GM23338 (cell line): ENCODE results near the gene PCDH1. TPM values are rescaled to one million over a fixed set of nuclear protein-coding genes. Genes with fewer than 3 reads are reported as not detected.
"Not testable (repeated sequence)": the region's sequence is repeated elsewhere in the genome, so short reads cannot be mapped to it uniquely, and the experiment has no call there.

Source experiments
- ATAC-seq: fragments of 200-7000 bp; cut with Tn5 transposase; 3 replicates; pipeline ENCODE4 v1.9.1; 2020
- DNase-seq: peaks from one replicate; pipeline ENCODE4 v3.0.0-alpha.2; 2015; ENCODE audit warnings: low spot score
- H2AFZ ChIP-seq: fragments of 200-600 bp; sonication (generic); 2 replicates; pipeline ENCODE4 v1.8.0; 2016; ENCODE audit warnings: antibody characterized with exemption, mild to moderate bottlenecking, moderate library complexity
- H3F3A ChIP-seq: fragments of 200-600 bp; sonication (generic); replicated peaks from 2 replicates; pipeline ENCODE4 v1.8.0; 2017; ENCODE audit warnings: antibody characterized with exemption, mixed run types, low read depth
- H3K27ac ChIP-seq: fragments of 200-600 bp; sonication (generic); 2 replicates; pipeline ENCODE4 v1.6.1; 2016; ENCODE audit warnings: low read depth
- H3K27me3 ChIP-seq: fragments of 200-600 bp; sonication (generic); 2 replicates; pipeline ENCODE4 v1.8.0; 2016; ENCODE audit warnings: mild to moderate bottlenecking, mixed run types, moderate library complexity; ENCODE audit not compliant: insufficient read depth
- H3K36me3 ChIP-seq: fragments of 200-600 bp; sonication (generic); 2 replicates; pipeline ENCODE4 v1.8.0; 2016; ENCODE audit warnings: mild to moderate bottlenecking; ENCODE audit not compliant: insufficient read depth
- H3K4me1 ChIP-seq: fragments of 200-600 bp; sonication (generic); 2 replicates; pipeline ENCODE4 v1.8.0; 2016; ENCODE audit warnings: mild to moderate bottlenecking, moderate library complexity; ENCODE audit not compliant: insufficient read depth
- H3K4me2 ChIP-seq: fragments of 200-600 bp; sonication (generic); 2 replicates; pipeline ENCODE4 v1.7.1; 2017; ENCODE audit warnings: mixed run types
- H3K4me3 ChIP-seq: fragments of 200-600 bp; sonication (generic); 2 replicates; pipeline ENCODE4 v1.6.1; 2016; ENCODE audit warnings: mixed run types
- H3K79me2 ChIP-seq: fragments of 200-600 bp; sonication (generic); replicated peaks from 2 replicates; pipeline ENCODE4 v1.8.0; 2017; ENCODE audit warnings: mild to moderate bottlenecking; ENCODE audit not compliant: insufficient read depth
- H3K9me2 ChIP-seq: fragments of 200-600 bp; sonication (generic); 2 replicates; pipeline ENCODE4 v1.8.0; 2017; ENCODE audit not compliant: insufficient read depth
- H4K20me1 ChIP-seq: fragments of 200-600 bp; sonication (generic); replicated peaks from 2 replicates; pipeline ENCODE4 v1.8.0; 2017; ENCODE audit warnings: mild to moderate bottlenecking; ENCODE audit not compliant: insufficient read depth
- H3K27ac Mint-ChIP-seq: 2 replicates; pipeline ENCODE4 v1.8.0; 2020; ENCODE audit warnings: inconsistent platforms, mild to moderate bottlenecking, moderate library complexity, mixed read lengths
- H3K27me3 Mint-ChIP-seq: 3 replicates; pipeline ENCODE4 v1.8.0; 2022; ENCODE audit warnings: low read depth, mild to moderate bottlenecking, moderate library complexity, mixed read lengths, inconsistent platforms; ENCODE audit not compliant: insufficient read depth, poor library complexity
- H3K36me3 Mint-ChIP-seq: 3 replicates; pipeline ENCODE4 v1.8.0; 2021; ENCODE audit warnings: low read depth, mild to moderate bottlenecking, inconsistent platforms, moderate library complexity, mixed read lengths
- H3K4me1 Mint-ChIP-seq: 3 replicates; pipeline ENCODE4 v1.8.0; 2020; ENCODE audit warnings: mild to moderate bottlenecking, inconsistent platforms, mixed read lengths
- H3K4me3 Mint-ChIP-seq: 3 replicates; pipeline ENCODE4 v1.8.0; 2021; ENCODE audit warnings: moderate library complexity, mild to moderate bottlenecking, inconsistent platforms, mixed read lengths
- H3K9me3 Mint-ChIP-seq: 3 replicates; pipeline ENCODE4 v1.8.0; 2020; ENCODE audit warnings: moderate library complexity, mild to moderate bottlenecking, inconsistent platforms, mixed read lengths
- CREB1 ChIP-seq: fragments of 250-450 bp; sonication (Bioruptor Pico); IDR thresholded peaks from 2 replicates; pipeline ENCODE4 v1.5.0; 2020; ENCODE audit warnings: low read depth, mild to moderate bottlenecking, moderate library complexity
- CTCF ChIP-seq, 2 experiments: fragments of 200-600 bp in 1 of 2; sonication (generic) in 1 of 2; conservative IDR thresholded peaks; 2 replicates each; pipeline versions ENCODE4 v1.5.1 to v1.6.1; 2016 to 2017; ENCODE audit warnings: antibody characterized with exemption in 2 of 2, low read depth in 2 of 2, mild to moderate bottlenecking in 2 of 2, moderate library complexity in 1 of 2
- EZH2 ChIP-seq: fragments of 200-600 bp; sonication (generic); IDR thresholded peaks from one replicate; pipeline ENCODE4 v1.8.0; 2017; ENCODE audit warnings: antibody characterized with exemption, mild to moderate bottlenecking, low read depth; ENCODE audit not compliant: unreplicated experiment
- EZH2phosphoT487 ChIP-seq: fragments of 200-600 bp; sonication (generic); IDR thresholded peaks from one replicate; pipeline ENCODE4 v1.8.1; 2018; ENCODE audit warnings: antibody characterized with exemption; ENCODE audit not compliant: unreplicated experiment
- POLR2AphosphoS5 ChIP-seq: IDR thresholded peaks from 2 replicates; pipeline ENCODE4 v1.6.1; 2016; ENCODE audit warnings: antibody characterized with exemption, low read depth
- ZNF114 ChIP-seq: fragments of 250-450 bp; sonication (Bioruptor Pico); IDR thresholded peaks from 2 replicates; pipeline ENCODE4 v1.5.0; 2020; ENCODE audit warnings: mild to moderate bottlenecking, moderate library complexity
- polyA plus RNA-seq: library from polyadenylated mRNA; unstranded; fragments of >200 nt; fragmentation: Nextera tagmentation; extraction: Ambion mirVana; gene quantifications from 2 replicates; pipeline ENCODE4 v1.2.1, GENCODE V29; 2016
- total RNA-seq: library from RNA; depleted of rRNA; stranded (reverse); fragments of >200 nt; shearing (Covaris generic); gene quantifications from 2 replicates; pipeline ENCODE4 v1.2.3, GENCODE V29; 2014
- TF ChIP-seq, protein P1 (sequence below): fragments of 250-450 bp; sonication (Bioruptor Pico); IDR thresholded peaks from 2 replicates; pipeline ENCODE4 v1.5.0; 2020; ENCODE audit warnings: mild to moderate bottlenecking, moderate library complexity

PCDH1 gene
- total and polyA plus RNA-seq, 2 experiments from 2014 or later: 26.2 to 183 TPM

GRCh38 chr5:141821430-141821925, 56.7 kb downstream of the PCDH1 start:
- Histone ChIP-seq H4K20me1 (no peaks in the 10 kb centered on the region), H3K4me1 (peaks cover 60% of the 10 kb centered on the region), H3F3A (peaks cover 21% of the 10 kb centered on the region), H3K4me3 (no peak overlapping the region), H3K79me2 (no peaks in the 10 kb centered on the region), H3K9me2 (no peaks in the 10 kb centered on the region), H3K27me3 (no peaks in the 10 kb centered on the region), H2AFZ (no peak overlapping the region), H3K27ac (peak overlapping the region; percentile 86), H3K36me3 (no peaks in the 10 kb centered on the region), H3K4me2 (peak overlapping the region; percentile 33; the same call in 1 of the 2 replicates)
- DNase-seq (peak; percentile 92), ATAC-seq (peak; percentile 34)
- Mint-ChIP-seq H3K9me3 (peaks cover 6% of the 10 kb centered on the region; the same call in 1 of the 3 replicates), H3K4me3 (no peak overlapping the region), H3K36me3 (peaks cover 3% of the 10 kb centered on the region; the same call in 1 of the 3 replicates), H3K27ac (peak overlapping the region; percentile 99), H3K4me1 (peaks cover 69% of the 10 kb centered on the region), H3K27me3 (peaks cover 20% of the 10 kb centered on the region)
- TF ChIP-seq ZNF114: no peak
- no peak for TF ChIP-seq EZH2
- TF ChIP-seq CTCF (conservative IDR thresholded peaks at IDR 0.05; ENCODE audit: low read depth in 2 of 2): no peak
- peak; percentile 61; the same call in 1 of the 2 replicates for TF ChIP-seq POLR2AphosphoS5
- TF ChIP-seq EZH2phosphoT487: no peak
- TF ChIP-seq, protein P1, sequence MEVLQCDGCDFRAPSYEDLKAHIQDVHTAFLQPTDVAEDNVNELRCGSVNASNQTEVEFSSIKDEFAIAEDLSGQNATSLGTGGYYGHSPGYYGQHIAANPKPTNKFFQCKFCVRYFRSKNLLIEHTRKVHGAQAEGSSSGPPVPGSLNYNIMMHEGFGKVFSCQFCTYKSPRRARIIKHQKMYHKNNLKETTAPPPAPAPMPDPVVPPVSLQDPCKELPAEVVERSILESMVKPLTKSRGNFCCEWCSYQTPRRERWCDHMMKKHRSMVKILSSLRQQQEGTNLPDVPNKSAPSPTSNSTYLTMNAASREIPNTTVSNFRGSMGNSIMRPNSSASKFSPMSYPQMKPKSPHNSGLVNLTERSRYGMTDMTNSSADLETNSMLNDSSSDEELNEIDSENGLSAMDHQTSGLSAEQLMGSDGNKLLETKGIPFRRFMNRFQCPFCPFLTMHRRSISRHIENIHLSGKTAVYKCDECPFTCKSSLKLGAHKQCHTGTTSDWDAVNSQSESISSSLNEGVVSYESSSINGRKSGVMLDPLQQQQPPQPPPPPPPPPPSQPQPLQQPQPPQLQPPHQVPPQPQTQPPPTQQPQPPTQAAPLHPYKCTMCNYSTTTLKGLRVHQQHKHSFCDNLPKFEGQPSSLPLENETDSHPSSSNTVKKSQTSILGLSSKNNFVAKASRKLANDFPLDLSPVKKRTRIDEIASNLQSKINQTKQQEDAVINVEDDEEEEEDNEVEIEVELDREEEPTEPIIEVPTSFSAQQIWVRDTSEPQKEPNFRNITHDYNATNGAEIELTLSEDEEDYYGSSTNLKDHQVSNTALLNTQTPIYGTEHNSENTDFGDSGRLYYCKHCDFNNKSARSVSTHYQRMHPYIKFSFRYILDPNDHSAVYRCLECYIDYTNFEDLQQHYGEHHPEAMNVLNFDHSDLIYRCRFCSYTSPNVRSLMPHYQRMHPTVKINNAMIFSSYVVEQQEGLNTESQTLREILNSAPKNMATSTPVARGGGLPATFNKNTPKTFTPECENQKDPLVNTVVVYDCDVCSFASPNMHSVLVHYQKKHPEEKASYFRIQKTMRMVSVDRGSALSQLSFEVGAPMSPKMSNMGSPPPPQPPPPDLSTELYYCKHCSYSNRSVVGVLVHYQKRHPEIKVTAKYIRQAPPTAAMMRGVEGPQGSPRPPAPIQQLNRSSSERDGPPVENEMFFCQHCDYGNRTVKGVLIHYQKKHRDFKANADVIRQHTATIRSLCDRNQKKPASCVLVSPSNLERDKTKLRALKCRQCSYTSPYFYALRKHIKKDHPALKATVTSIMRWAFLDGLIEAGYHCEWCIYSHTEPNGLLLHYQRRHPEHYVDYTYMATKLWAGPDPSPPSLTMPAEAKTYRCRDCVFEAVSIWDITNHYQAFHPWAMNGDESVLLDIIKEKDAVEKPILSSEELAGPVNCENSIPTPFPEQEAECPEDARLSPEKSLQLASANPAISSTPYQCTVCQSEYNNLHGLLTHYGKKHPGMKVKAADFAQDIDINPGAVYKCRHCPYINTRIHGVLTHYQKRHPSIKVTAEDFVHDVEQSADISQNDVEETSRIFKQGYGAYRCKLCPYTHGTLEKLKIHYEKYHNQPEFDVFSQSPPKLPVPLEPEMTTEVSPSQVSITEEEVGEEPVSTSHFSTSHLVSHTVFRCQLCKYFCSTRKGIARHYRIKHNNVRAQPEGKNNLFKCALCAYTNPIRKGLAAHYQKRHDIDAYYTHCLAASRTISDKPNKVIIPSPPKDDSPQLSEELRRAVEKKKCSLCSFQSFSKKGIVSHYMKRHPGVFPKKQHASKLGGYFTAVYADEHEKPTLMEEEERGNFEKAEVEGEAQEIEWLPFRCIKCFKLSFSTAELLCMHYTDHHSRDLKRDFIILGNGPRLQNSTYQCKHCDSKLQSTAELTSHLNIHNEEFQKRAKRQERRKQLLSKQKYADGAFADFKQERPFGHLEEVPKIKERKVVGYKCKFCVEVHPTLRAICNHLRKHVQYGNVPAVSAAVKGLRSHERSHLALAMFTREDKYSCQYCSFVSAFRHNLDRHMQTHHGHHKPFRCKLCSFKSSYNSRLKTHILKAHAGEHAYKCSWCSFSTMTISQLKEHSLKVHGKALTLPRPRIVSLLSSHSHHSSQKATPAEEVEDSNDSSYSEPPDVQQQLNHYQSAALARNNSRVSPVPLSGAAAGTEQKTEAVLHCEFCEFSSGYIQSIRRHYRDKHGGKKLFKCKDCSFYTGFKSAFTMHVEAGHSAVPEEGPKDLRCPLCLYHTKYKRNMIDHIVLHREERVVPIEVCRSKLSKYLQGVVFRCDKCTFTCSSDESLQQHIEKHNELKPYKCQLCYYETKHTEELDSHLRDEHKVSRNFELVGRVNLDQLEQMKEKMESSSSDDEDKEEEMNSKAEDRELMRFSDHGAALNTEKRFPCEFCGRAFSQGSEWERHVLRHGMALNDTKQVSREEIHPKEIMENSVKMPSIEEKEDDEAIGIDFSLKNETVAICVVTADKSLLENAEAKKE (CRISPR knock-in tag): no peak
- peak; percentile 65; the same call in 1 of the 2 replicates for TF ChIP-seq CREB1

GRCh38 chr5:141820686-141821085, 57.5 kb downstream of the PCDH1 start:
- not testable (repeated sequence) for H3K79me2 ChIP-seq, ATAC-seq, H3K9me3 Mint-ChIP-seq, H3K27me3 ChIP-seq, H3K4me2 ChIP-seq, H4K20me1 ChIP-seq, H2AFZ ChIP-seq, H3K4me3 ChIP-seq, H3K36me3 Mint-ChIP-seq, H3K9me2 ChIP-seq, DNase-seq, H3K36me3 ChIP-seq, H3K4me3 Mint-ChIP-seq
- H3K4me1 ChIP-seq: peaks cover 59% of the 10 kb centered on the region
- peak overlapping the region; percentile 69; the same call in 1 of the 2 replicates for H3K27ac ChIP-seq
- peak overlapping the region; percentile 99; the same call in 1 of the 2 replicates for H3K27ac Mint-ChIP-seq
- peaks cover 20% of the 10 kb centered on the region for H3K27me3 Mint-ChIP-seq
- peaks cover 26% of the 10 kb centered on the region for H3F3A ChIP-seq
- H3K4me1 Mint-ChIP-seq: peaks cover 67% of the 10 kb centered on the region
